ENCODE measurements around the gene C1orf122. TPM values are rescaled to one million over a fixed set of nuclear protein-coding genes. Genes with fewer than 3 reads are reported as not detected.

The C1orf122 gene
- total and polyA plus RNA-seq, 2 experiments from 2014 or later: 32.8 to 68.3 TPM

DNA sequence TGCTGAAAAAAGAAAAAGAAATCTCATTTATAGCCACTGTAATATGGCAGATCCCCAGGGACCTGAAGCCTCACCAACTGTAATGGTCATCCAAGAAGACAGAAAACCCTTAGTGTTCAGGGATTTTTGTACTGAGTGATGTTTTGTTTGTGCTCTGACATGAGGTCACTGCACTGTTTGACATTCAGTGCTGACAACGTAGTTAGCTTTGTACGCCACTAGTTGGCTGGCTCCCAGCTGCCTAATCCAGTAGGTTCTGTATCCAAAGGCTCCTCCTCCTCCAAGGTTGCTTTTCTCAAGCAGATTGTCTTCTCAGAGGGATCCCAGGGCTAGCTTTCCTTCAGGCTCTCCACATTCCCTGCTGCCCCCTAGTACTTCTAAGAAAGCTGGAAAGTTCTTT is 9.9 kb downstream of the C1orf122 start:
- Histone ChIP-seq H3K27me3 (ENCODE audit: insufficient read depth) (no peaks in the 10 kb centered on the region), H2AFZ (no peak overlapping the region), H4K20me1 (replicated peaks; ENCODE audit: insufficient read depth) (peaks cover 5% of the 10 kb centered on the region; the same call in 1 of the 2 replicates), H3K4me3 (no peak overlapping the region), H3F3A (replicated peaks; ENCODE audit: low read depth) (no peaks in the 10 kb centered on the region), H3K4me1 (ENCODE audit: insufficient read depth) (no peaks in the 10 kb centered on the region), H3K9me2 (ENCODE audit: insufficient read depth) (no peaks in the 10 kb centered on the region), H3K27ac (ENCODE audit: low read depth) (peak overlapping the region; percentile 80; the same call in 1 of the 2 replicates), H3K79me2 (replicated peaks; ENCODE audit: insufficient read depth) (no peaks in the 10 kb centered on the region), H3K36me3 (ENCODE audit: insufficient read depth) (peaks cover 23% of the 10 kb centered on the region), H3K4me2 (no peak overlapping the region)
- 0 out of 3 replicates have a peak, but pooled peaks cover 4% of the 10 kb centered on the region for H3K4me1 Mint-ChIP-seq
- ATAC-seq (peak; percentile 87), DNase-seq (ENCODE audit: low spot score) (peak; percentile 60)
- no peak overlapping the region for H3K4me3 Mint-ChIP-seq
- TF ChIP-seq NANOG (IDR thresholded peaks at IDR 0.05; ENCODE audit: borderline replicate concordance) (no peak), CREB1 (CRISPR knock-in tag; IDR thresholded peaks at IDR 0.05; ENCODE audit: low read depth) (peak; percentile 51)
- TF ChIP-seq, protein P1, sequence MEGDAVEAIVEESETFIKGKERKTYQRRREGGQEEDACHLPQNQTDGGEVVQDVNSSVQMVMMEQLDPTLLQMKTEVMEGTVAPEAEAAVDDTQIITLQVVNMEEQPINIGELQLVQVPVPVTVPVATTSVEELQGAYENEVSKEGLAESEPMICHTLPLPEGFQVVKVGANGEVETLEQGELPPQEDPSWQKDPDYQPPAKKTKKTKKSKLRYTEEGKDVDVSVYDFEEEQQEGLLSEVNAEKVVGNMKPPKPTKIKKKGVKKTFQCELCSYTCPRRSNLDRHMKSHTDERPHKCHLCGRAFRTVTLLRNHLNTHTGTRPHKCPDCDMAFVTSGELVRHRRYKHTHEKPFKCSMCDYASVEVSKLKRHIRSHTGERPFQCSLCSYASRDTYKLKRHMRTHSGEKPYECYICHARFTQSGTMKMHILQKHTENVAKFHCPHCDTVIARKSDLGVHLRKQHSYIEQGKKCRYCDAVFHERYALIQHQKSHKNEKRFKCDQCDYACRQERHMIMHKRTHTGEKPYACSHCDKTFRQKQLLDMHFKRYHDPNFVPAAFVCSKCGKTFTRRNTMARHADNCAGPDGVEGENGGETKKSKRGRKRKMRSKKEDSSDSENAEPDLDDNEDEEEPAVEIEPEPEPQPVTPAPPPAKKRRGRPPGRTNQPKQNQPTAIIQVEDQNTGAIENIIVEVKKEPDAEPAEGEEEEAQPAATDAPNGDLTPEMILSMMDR (conservative IDR thresholded peaks at IDR 0.05; ENCODE audit: low read depth in 2 of 2): peak in 1 of 2 experiments; percentile 14; a peak in 1 of 4 replicates
- no peak overlapping the region for H3K27ac Mint-ChIP-seq
- peaks cover 23% of the 10 kb centered on the region for H3K36me3 Mint-ChIP-seq (ENCODE audit: low read depth)
- H3K9me3 Mint-ChIP-seq: no peaks in the 10 kb centered on the region
- H3K27me3 Mint-ChIP-seq (ENCODE audit: insufficient read depth, low read depth, poor library complexity): peaks cover 16% of the 10 kb centered on the region

DNA sequence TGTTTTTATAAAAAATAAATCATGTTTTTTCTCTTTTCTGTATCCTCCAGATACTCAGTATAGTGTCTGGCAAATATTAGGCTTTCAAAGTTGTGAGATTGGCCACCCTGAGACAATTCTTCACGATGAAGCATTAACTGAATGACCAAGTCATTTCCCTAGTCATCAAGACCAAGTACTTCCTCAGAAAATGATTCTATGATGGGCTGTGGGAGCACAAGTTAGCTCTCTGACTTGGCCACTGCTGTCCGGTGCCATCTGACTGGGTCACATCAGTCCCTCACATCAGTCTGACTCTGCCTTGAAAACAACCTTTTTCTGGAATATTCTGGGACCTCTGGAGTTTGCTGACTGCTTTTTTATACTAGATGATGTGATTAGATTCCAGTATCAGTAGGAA is 13.9 kb downstream of the C1orf122 start:
- H3K4me3 ChIP-seq: no peak overlapping the region
- H3K27me3 ChIP-seq (ENCODE audit: insufficient read depth): no peaks in the 10 kb centered on the region
- H3K27ac ChIP-seq (ENCODE audit: low read depth): no peak overlapping the region
- no peaks in the 10 kb centered on the region for H3K9me2 ChIP-seq (ENCODE audit: insufficient read depth)
- H3K27me3 Mint-ChIP-seq (ENCODE audit: insufficient read depth, low read depth, poor library complexity): peaks cover 2% of the 10 kb centered on the region
- H3K36me3 Mint-ChIP-seq (ENCODE audit: low read depth): peaks cover 25% of the 10 kb centered on the region
- H3K4me1 ChIP-seq (ENCODE audit: insufficient read depth): no peaks in the 10 kb centered on the region
- TF ChIP-seq, protein P2, sequence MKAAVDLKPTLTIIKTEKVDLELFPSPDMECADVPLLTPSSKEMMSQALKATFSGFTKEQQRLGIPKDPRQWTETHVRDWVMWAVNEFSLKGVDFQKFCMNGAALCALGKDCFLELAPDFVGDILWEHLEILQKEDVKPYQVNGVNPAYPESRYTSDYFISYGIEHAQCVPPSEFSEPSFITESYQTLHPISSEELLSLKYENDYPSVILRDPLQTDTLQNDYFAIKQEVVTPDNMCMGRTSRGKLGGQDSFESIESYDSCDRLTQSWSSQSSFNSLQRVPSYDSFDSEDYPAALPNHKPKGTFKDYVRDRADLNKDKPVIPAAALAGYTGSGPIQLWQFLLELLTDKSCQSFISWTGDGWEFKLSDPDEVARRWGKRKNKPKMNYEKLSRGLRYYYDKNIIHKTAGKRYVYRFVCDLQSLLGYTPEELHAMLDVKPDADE (IDR thresholded peaks at IDR 0.05): no peak
- TF ChIP-seq, protein P3, sequence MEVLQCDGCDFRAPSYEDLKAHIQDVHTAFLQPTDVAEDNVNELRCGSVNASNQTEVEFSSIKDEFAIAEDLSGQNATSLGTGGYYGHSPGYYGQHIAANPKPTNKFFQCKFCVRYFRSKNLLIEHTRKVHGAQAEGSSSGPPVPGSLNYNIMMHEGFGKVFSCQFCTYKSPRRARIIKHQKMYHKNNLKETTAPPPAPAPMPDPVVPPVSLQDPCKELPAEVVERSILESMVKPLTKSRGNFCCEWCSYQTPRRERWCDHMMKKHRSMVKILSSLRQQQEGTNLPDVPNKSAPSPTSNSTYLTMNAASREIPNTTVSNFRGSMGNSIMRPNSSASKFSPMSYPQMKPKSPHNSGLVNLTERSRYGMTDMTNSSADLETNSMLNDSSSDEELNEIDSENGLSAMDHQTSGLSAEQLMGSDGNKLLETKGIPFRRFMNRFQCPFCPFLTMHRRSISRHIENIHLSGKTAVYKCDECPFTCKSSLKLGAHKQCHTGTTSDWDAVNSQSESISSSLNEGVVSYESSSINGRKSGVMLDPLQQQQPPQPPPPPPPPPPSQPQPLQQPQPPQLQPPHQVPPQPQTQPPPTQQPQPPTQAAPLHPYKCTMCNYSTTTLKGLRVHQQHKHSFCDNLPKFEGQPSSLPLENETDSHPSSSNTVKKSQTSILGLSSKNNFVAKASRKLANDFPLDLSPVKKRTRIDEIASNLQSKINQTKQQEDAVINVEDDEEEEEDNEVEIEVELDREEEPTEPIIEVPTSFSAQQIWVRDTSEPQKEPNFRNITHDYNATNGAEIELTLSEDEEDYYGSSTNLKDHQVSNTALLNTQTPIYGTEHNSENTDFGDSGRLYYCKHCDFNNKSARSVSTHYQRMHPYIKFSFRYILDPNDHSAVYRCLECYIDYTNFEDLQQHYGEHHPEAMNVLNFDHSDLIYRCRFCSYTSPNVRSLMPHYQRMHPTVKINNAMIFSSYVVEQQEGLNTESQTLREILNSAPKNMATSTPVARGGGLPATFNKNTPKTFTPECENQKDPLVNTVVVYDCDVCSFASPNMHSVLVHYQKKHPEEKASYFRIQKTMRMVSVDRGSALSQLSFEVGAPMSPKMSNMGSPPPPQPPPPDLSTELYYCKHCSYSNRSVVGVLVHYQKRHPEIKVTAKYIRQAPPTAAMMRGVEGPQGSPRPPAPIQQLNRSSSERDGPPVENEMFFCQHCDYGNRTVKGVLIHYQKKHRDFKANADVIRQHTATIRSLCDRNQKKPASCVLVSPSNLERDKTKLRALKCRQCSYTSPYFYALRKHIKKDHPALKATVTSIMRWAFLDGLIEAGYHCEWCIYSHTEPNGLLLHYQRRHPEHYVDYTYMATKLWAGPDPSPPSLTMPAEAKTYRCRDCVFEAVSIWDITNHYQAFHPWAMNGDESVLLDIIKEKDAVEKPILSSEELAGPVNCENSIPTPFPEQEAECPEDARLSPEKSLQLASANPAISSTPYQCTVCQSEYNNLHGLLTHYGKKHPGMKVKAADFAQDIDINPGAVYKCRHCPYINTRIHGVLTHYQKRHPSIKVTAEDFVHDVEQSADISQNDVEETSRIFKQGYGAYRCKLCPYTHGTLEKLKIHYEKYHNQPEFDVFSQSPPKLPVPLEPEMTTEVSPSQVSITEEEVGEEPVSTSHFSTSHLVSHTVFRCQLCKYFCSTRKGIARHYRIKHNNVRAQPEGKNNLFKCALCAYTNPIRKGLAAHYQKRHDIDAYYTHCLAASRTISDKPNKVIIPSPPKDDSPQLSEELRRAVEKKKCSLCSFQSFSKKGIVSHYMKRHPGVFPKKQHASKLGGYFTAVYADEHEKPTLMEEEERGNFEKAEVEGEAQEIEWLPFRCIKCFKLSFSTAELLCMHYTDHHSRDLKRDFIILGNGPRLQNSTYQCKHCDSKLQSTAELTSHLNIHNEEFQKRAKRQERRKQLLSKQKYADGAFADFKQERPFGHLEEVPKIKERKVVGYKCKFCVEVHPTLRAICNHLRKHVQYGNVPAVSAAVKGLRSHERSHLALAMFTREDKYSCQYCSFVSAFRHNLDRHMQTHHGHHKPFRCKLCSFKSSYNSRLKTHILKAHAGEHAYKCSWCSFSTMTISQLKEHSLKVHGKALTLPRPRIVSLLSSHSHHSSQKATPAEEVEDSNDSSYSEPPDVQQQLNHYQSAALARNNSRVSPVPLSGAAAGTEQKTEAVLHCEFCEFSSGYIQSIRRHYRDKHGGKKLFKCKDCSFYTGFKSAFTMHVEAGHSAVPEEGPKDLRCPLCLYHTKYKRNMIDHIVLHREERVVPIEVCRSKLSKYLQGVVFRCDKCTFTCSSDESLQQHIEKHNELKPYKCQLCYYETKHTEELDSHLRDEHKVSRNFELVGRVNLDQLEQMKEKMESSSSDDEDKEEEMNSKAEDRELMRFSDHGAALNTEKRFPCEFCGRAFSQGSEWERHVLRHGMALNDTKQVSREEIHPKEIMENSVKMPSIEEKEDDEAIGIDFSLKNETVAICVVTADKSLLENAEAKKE (CRISPR knock-in tag; IDR thresholded peaks at IDR 0.05): no peak
- no peak for TF ChIP-seq EZH2phosphoT487 (IDR thresholded peaks at IDR 0.05; ENCODE audit: unreplicated experiment)
- H3K36me3 ChIP-seq (ENCODE audit: insufficient read depth): peaks cover 32% of the 10 kb centered on the region
- peaks cover 9% of the 10 kb centered on the region; the same call in 1 of the 2 replicates for H4K20me1 ChIP-seq (replicated peaks; ENCODE audit: insufficient read depth)
- H3K4me2 ChIP-seq: no peak overlapping the region
- no peak overlapping the region for H3K27ac Mint-ChIP-seq
- no peaks in the 10 kb centered on the region for H3K79me2 ChIP-seq (replicated peaks; ENCODE audit: insufficient read depth)
- ATAC-seq: no peak
- H3K4me1 Mint-ChIP-seq: 0 out of 3 replicates have a peak, but pooled peaks cover 4% of the 10 kb centered on the region
- no peaks in the 10 kb centered on the region for H3F3A ChIP-seq (replicated peaks; ENCODE audit: low read depth)
- H3K9me3 Mint-ChIP-seq: no peaks in the 10 kb centered on the region
- no peak overlapping the region for H3K4me3 Mint-ChIP-seq
- DNase-seq (ENCODE audit: low spot score): no peak
- H2AFZ ChIP-seq: no peak overlapping the region
